Skeletal muscle tissue (tissue), 4 donors: ENCODE results near the gene C19orf33. TPM values are rescaled to one million over a fixed set of nuclear protein-coding genes. Genes with fewer than 3 reads are reported as not detected.

Source experiments
- H3K27ac ChIP-seq: one replicate; pipeline ENCODE4 v1.7.0; 2013; ENCODE audit warnings: mild to moderate bottlenecking, low read depth, low read length, inconsistent platforms
- H3K27me3 ChIP-seq, 3 donors: one replicate each; pipeline ENCODE4 v1.7.0; 2013; ENCODE audit warnings: low read length in 3 of 3; ENCODE audit not compliant: control insufficient read depth in 3 of 3, insufficient read depth in 3 of 3
- H3K36me3 ChIP-seq, 3 donors: one replicate each; pipeline ENCODE4 v1.7.0; 2013; ENCODE audit warnings: low read length in 3 of 3; ENCODE audit not compliant: control insufficient read depth in 3 of 3, insufficient read depth in 3 of 3
- H3K4me1 ChIP-seq, 3 donors: one replicate each; pipeline ENCODE4 v1.7.0; 2013; ENCODE audit warnings: low read length in 3 of 3, mild to moderate bottlenecking in 3 of 3; ENCODE audit not compliant: control insufficient read depth in 3 of 3, insufficient read depth in 3 of 3
- H3K4me3 ChIP-seq, 3 donors: one replicate each; pipeline ENCODE4 v1.7.0; 2013; ENCODE audit warnings: low read length in 3 of 3
- H3K9ac ChIP-seq, 3 donors: one replicate each; pipeline ENCODE4 v1.7.0; 2013; ENCODE audit warnings: low read length in 3 of 3, mild to moderate bottlenecking in 3 of 3, moderate library complexity in 2 of 3, low read depth in 1 of 3
- H3K9me3 ChIP-seq, 3 donors: one replicate each; pipeline ENCODE4 v1.7.0; 2013; ENCODE audit warnings: low read length in 3 of 3; ENCODE audit not compliant: control insufficient read depth in 3 of 3
- total RNA-seq: library from RNA; depleted of rRNA; stranded (reverse); fragments of >200 nt; gene quantifications from one replicate; pipeline ENCODE4 v1.2.3, GENCODE V29; 2014
- donor health status: Osteomylitis.

C19orf33 gene
- total RNA-seq, 1 donor from 2014 or later, result not detected

- H3K4me3 ChIP-seq, result no peak overlapping the region
- H3K36me3 ChIP-seq, result no peaks in the 10 kb centered on the region
- peaks cover 4 to 7% (median 5%) of the 10 kb centered on the region in 3 donors for H3K4me1 ChIP-seq
- no peak overlapping the region for H3K9ac ChIP-seq
- H3K9me3 ChIP-seq, result no peaks in the 10 kb centered on the region
- H3K27ac ChIP-seq, result no peak overlapping the region
- no peaks in the 10 kb centered on the region for H3K27me3 ChIP-seq
These were observed 25.3 kb upstream of the C19orf33 start for GRCh38 chr19:38278751-38279150.

DNA sequence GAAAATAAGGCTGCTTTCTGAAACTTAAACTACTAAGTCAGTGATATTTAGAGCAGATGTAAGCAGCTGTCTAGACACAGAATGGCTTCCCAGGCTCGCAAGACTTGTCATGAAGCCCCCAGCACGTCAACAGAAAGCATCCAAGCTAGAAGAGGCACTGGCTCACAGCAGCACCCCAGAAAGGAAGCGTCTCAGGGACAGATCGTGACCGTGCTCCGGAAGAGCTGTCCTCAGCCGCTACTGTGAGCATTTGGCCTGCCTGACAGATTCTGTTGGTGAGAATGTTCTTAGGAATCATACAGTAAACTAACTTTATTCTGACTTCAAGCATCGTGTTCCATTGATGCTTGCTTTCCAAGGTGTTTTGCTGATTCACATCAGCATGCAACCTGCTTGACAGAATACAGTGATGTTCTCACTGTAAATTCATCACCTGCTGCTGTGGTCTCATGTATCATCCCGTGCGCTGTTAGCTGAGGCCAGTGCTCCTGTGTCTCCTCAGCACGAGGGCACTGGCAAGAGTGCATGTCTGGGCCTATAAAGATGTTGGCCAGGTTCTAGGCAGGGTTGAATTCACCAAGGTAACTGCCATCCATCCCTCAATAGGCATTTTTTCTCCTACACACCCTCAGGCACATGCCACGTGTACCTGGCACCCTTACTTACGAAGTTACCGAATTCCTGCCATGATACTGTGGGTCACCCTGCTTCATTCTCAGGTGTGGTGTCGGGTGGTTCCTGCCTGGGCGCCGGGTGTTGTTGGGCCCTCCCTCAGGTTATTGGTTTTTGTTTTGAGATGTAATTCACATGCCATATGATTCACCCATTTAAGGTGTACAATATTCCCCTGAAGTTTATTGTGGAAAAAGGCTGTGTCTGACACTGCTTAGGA, 23.8 kb upstream of the C19orf33 start:
- Histone ChIP-seq H3K4me3 (no peak overlapping the region), H3K27ac (no peak overlapping the region), H3K4me1 (peaks cover 4 to 7% (median 5%) of the 10 kb centered on the region in 3 donors), H3K9ac (no peak overlapping the region), H3K27me3 (no peaks in the 10 kb centered on the region), H3K36me3 (no peaks in the 10 kb centered on the region), H3K9me3 (no peaks in the 10 kb centered on the region)

DNA sequence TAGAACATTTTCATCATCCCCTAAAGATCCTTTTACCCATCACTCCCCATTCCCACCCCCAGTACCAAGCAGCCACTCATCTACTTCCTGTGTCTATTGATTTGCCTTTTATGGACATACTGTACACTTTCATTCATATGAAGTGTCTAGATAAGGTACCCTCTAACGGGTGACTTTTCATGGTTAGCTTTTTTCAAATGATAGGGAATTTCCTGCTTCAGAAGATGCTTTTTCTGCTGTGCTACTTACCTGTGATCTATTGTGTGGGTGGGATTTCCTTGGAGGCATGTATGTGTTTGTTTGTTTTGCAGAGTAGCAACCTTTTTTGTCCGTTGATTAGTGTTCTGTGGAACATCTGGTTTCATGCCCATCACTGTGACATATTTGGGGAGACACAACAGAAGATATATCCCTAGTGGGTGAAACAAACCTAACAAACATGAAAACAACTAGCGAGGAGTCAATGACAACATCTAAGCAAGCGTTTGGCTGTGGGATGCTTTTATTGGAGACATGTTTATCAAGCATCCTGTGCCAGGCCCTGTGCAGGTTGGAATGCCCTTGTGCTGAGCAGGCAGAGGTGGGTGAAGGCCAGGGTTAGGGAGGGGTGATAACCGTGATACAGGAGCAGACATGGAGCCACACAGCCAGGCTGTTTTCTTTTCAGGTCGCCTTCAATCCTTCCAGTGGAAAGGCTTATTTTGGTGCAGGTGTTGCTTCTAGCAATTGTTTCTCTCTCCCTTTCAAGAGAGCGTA, 22.1 kb upstream of the C19orf33 start:
- peaks cover 4 to 7% (median 5%) of the 10 kb centered on the region in 3 donors for H3K4me1 ChIP-seq
- no peaks in the 10 kb centered on the region for H3K27me3 ChIP-seq
- no peak overlapping the region for H3K9ac ChIP-seq
- H3K9me3 ChIP-seq, result no peaks in the 10 kb centered on the region
- H3K27ac ChIP-seq, result no peak overlapping the region
- H3K36me3 ChIP-seq, result no peaks in the 10 kb centered on the region
- no peak overlapping the region for H3K4me3 ChIP-seq

GRCh38 chr19:38283271-38283670, 20.8 kb upstream of the C19orf33 start:
- no peak overlapping the region for H3K4me3 ChIP-seq

GRCh38 chr19:38284422-38284821, 19.6 kb upstream of the C19orf33 start:
- H3K4me3 ChIP-seq, result no peak overlapping the region
- no peaks in the 10 kb centered on the region for H3K4me1 ChIP-seq
- H3K36me3 ChIP-seq, result no peaks in the 10 kb centered on the region
- H3K9ac ChIP-seq, result no peak overlapping the region
- peaks cover 0 to 5% (median 0%) of the 10 kb centered on the region in 3 donors for H3K27me3 ChIP-seq
- H3K9me3 ChIP-seq, result no peaks in the 10 kb centered on the region
- no peak overlapping the region for H3K27ac ChIP-seq

More at GRCh38 chr19:38283271-38283670, 20.8 kb upstream of the C19orf33 start:
- H3K27ac ChIP-seq, result no peak overlapping the region
- peaks cover 2% of the 10 kb centered on the region in 3 donors for H3K4me1 ChIP-seq
- H3K27me3 ChIP-seq, result no peaks in the 10 kb centered on the region
- H3K36me3 ChIP-seq, result no peaks in the 10 kb centered on the region
- H3K9ac ChIP-seq, result no peak overlapping the region
- H3K9me3 ChIP-seq, result no peaks in the 10 kb centered on the region

DNA sequence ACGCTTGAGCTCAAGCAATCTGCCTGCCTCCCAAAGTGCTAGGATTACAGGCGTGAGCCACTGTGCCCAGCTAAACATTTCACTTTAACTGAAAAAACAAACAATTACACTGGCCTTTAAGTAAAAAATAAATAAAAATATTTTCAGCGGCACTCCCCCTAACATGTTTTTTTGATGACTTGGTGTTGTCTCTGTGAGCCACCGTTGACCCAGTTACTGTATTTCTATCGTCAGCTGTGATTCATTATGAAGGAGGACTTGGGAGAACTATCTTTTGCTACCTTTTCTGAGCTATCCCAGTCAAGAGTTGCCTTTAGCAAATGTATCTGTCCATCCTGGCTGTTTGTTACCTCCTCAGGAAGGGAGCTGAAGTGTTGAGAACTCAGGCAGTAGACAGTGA, 18.5 kb upstream of the C19orf33 start:
- Histone ChIP-seq H3K9me3 (no peaks in the 10 kb centered on the region), H3K4me3 (no peak overlapping the region), H3K36me3 (no peaks in the 10 kb centered on the region), H3K27ac (no peak overlapping the region), H3K4me1 (no peaks in the 10 kb centered on the region), H3K27me3 (peaks cover 0 to 5% (median 0%) of the 10 kb centered on the region in 3 donors), H3K9ac (no peak overlapping the region)

- Histone ChIP-seq H3K27ac (no peak overlapping the region), H3K36me3 (no peaks in the 10 kb centered on the region), H3K4me3 (no peak overlapping the region), H3K27me3 (peaks cover 0 to 5% (median 0%) of the 10 kb centered on the region in 3 donors), H3K9ac (no peak overlapping the region), H3K4me1 (no peaks in the 10 kb centered on the region), H3K9me3 (no peaks in the 10 kb centered on the region)
These were observed 16.4 kb upstream of the C19orf33 start for GRCh38 chr19:38287604-38288003.

GRCh38 chr19:38288123-38288855, 15.8 kb upstream of the C19orf33 start:
- Histone ChIP-seq H3K36me3 (no peaks in the 10 kb centered on the region), H3K27ac (no peak overlapping the region), H3K4me3 (no peak overlapping the region), H3K27me3 (peaks cover 0 to 5% (median 0%) of the 10 kb centered on the region in 3 donors), H3K9me3 (no peaks in the 10 kb centered on the region), H3K9ac (no peak overlapping the region), H3K4me1 (no peaks in the 10 kb centered on the region)

GRCh38 chr19:38289955-38290354, 14.1 kb upstream of the C19orf33 start:
- Histone ChIP-seq H3K9me3 (no peaks in the 10 kb centered on the region), H3K4me3 (no peak overlapping the region), H3K4me1 (no peaks in the 10 kb centered on the region), H3K27me3 (peaks cover 0 to 5% (median 0%) of the 10 kb centered on the region in 3 donors), H3K36me3 (no peaks in the 10 kb centered on the region), H3K9ac (no peak overlapping the region), H3K27ac (no peak overlapping the region)
